GM23338 (cell line): ENCODE measurements around the gene GALNT3. TPM values are rescaled to one million over a fixed set of nuclear protein-coding genes. Genes with fewer than 3 reads are reported as not detected.

Experiments
- ATAC-seq: fragments of 200-7000 bp; cut with Tn5 transposase; 3 replicates; pipeline ENCODE4 v1.9.1; 2020
- DNase-seq: peaks from one replicate; pipeline ENCODE4 v3.0.0-alpha.2; 2015; ENCODE audit warnings: low spot score
- H2AFZ ChIP-seq: fragments of 200-600 bp; sonication (generic); 2 replicates; pipeline ENCODE4 v1.8.0; 2016; ENCODE audit warnings: antibody characterized with exemption, mild to moderate bottlenecking, moderate library complexity
- H3F3A ChIP-seq: fragments of 200-600 bp; sonication (generic); replicated peaks from 2 replicates; pipeline ENCODE4 v1.8.0; 2017; ENCODE audit warnings: antibody characterized with exemption, mixed run types, low read depth
- H3K27ac ChIP-seq: fragments of 200-600 bp; sonication (generic); 2 replicates; pipeline ENCODE4 v1.6.1; 2016; ENCODE audit warnings: low read depth
- H3K27me3 ChIP-seq: fragments of 200-600 bp; sonication (generic); 2 replicates; pipeline ENCODE4 v1.8.0; 2016; ENCODE audit warnings: mild to moderate bottlenecking, mixed run types, moderate library complexity; ENCODE audit not compliant: insufficient read depth
- H3K36me3 ChIP-seq: fragments of 200-600 bp; sonication (generic); 2 replicates; pipeline ENCODE4 v1.8.0; 2016; ENCODE audit warnings: mild to moderate bottlenecking; ENCODE audit not compliant: insufficient read depth
- H3K4me1 ChIP-seq: fragments of 200-600 bp; sonication (generic); 2 replicates; pipeline ENCODE4 v1.8.0; 2016; ENCODE audit warnings: mild to moderate bottlenecking, moderate library complexity; ENCODE audit not compliant: insufficient read depth
- H3K4me2 ChIP-seq: fragments of 200-600 bp; sonication (generic); 2 replicates; pipeline ENCODE4 v1.7.1; 2017; ENCODE audit warnings: mixed run types
- H3K4me3 ChIP-seq: fragments of 200-600 bp; sonication (generic); 2 replicates; pipeline ENCODE4 v1.6.1; 2016; ENCODE audit warnings: mixed run types
- H3K79me2 ChIP-seq: fragments of 200-600 bp; sonication (generic); replicated peaks from 2 replicates; pipeline ENCODE4 v1.8.0; 2017; ENCODE audit warnings: mild to moderate bottlenecking; ENCODE audit not compliant: insufficient read depth
- H3K9me2 ChIP-seq: fragments of 200-600 bp; sonication (generic); 2 replicates; pipeline ENCODE4 v1.8.0; 2017; ENCODE audit not compliant: insufficient read depth
- H4K20me1 ChIP-seq: fragments of 200-600 bp; sonication (generic); replicated peaks from 2 replicates; pipeline ENCODE4 v1.8.0; 2017; ENCODE audit warnings: mild to moderate bottlenecking; ENCODE audit not compliant: insufficient read depth
- H3K27ac Mint-ChIP-seq: 2 replicates; pipeline ENCODE4 v1.8.0; 2020; ENCODE audit warnings: inconsistent platforms, mild to moderate bottlenecking, moderate library complexity, mixed read lengths
- H3K27me3 Mint-ChIP-seq: 3 replicates; pipeline ENCODE4 v1.8.0; 2022; ENCODE audit warnings: low read depth, mild to moderate bottlenecking, moderate library complexity, mixed read lengths, inconsistent platforms; ENCODE audit not compliant: insufficient read depth, poor library complexity
- H3K36me3 Mint-ChIP-seq: 3 replicates; pipeline ENCODE4 v1.8.0; 2021; ENCODE audit warnings: low read depth, mild to moderate bottlenecking, inconsistent platforms, moderate library complexity, mixed read lengths
- H3K4me1 Mint-ChIP-seq: 3 replicates; pipeline ENCODE4 v1.8.0; 2020; ENCODE audit warnings: mild to moderate bottlenecking, inconsistent platforms, mixed read lengths
- H3K4me3 Mint-ChIP-seq: 3 replicates; pipeline ENCODE4 v1.8.0; 2021; ENCODE audit warnings: moderate library complexity, mild to moderate bottlenecking, inconsistent platforms, mixed read lengths
- H3K9me3 Mint-ChIP-seq: 3 replicates; pipeline ENCODE4 v1.8.0; 2020; ENCODE audit warnings: moderate library complexity, mild to moderate bottlenecking, inconsistent platforms, mixed read lengths
- CREB1 ChIP-seq: fragments of 250-450 bp; sonication (Bioruptor Pico); IDR thresholded peaks from 2 replicates; pipeline ENCODE4 v1.5.0; 2020; ENCODE audit warnings: low read depth, mild to moderate bottlenecking, moderate library complexity
- EZH2 ChIP-seq: fragments of 200-600 bp; sonication (generic); IDR thresholded peaks from one replicate; pipeline ENCODE4 v1.8.0; 2017; ENCODE audit warnings: antibody characterized with exemption, mild to moderate bottlenecking, low read depth; ENCODE audit not compliant: unreplicated experiment
- EZH2phosphoT487 ChIP-seq: fragments of 200-600 bp; sonication (generic); IDR thresholded peaks from one replicate; pipeline ENCODE4 v1.8.1; 2018; ENCODE audit warnings: antibody characterized with exemption; ENCODE audit not compliant: unreplicated experiment
- JUNB ChIP-seq: IDR thresholded peaks from one replicate; pipeline ENCODE4 v1.6.1; 2016; ENCODE audit warnings: antibody characterized with exemption; ENCODE audit not compliant: unreplicated experiment
- NANOG ChIP-seq: IDR thresholded peaks from 2 replicates; pipeline ENCODE4 v1.6.1; 2016; ENCODE audit warnings: antibody characterized with exemption, borderline replicate concordance
- POLR2AphosphoS5 ChIP-seq: IDR thresholded peaks from 2 replicates; pipeline ENCODE4 v1.6.1; 2016; ENCODE audit warnings: antibody characterized with exemption, low read depth
- STAT1 ChIP-seq: IDR thresholded peaks from one replicate; pipeline ENCODE4 v1.6.1; 2016; ENCODE audit warnings: antibody characterized with exemption; ENCODE audit not compliant: unreplicated experiment
- ZNF114 ChIP-seq: fragments of 250-450 bp; sonication (Bioruptor Pico); IDR thresholded peaks from 2 replicates; pipeline ENCODE4 v1.5.0; 2020; ENCODE audit warnings: mild to moderate bottlenecking, moderate library complexity
- ZNF331 ChIP-seq: fragments of 250-450 bp; sonication (Bioruptor Pico); IDR thresholded peaks from 2 replicates; pipeline ENCODE4 v1.5.0; 2020; ENCODE audit warnings: low read depth, mild to moderate bottlenecking, moderate library complexity
- polyA plus RNA-seq: library from polyadenylated mRNA; unstranded; fragments of >200 nt; fragmentation: Nextera tagmentation; extraction: Ambion mirVana; gene quantifications from 2 replicates; pipeline ENCODE4 v1.2.1, GENCODE V29; 2016
- total RNA-seq: library from RNA; depleted of rRNA; stranded (reverse); fragments of >200 nt; shearing (Covaris generic); gene quantifications from 2 replicates; pipeline ENCODE4 v1.2.3, GENCODE V29; 2014
- TF ChIP-seq, protein P1 (sequence below): fragments of 250-450 bp; sonication (Bioruptor Pico); IDR thresholded peaks from 2 replicates; pipeline ENCODE4 v1.5.0; 2020; ENCODE audit warnings: mild to moderate bottlenecking, moderate library complexity
- TF ChIP-seq, protein P2 (sequence below), 2 experiments: fragments of 200-600 bp in 1 of 2; sonication (generic) in 1 of 2; conservative IDR thresholded peaks; 2 replicates each; pipeline versions ENCODE4 v1.5.1 to v1.6.1; 2016 to 2017; ENCODE audit warnings: antibody characterized with exemption in 2 of 2, low read depth in 2 of 2, mild to moderate bottlenecking in 2 of 2, moderate library complexity in 1 of 2
- TF ChIP-seq, protein P3 (sequence below): IDR thresholded peaks from one replicate; pipeline ENCODE4 v1.6.1; 2018; ENCODE audit warnings: antibody characterized with exemption; ENCODE audit not compliant: unreplicated experiment
- TF ChIP-seq, protein P4 (sequence below): IDR thresholded peaks from 2 replicates; pipeline ENCODE4 v1.6.1; 2016; ENCODE audit warnings: antibody characterized with exemption

The GALNT3 gene
- total and polyA plus RNA-seq, 2 experiments from 2014 or later: 16.8 to 17.1 TPM

- no peaks in the 10 kb centered on the region; the same call in 2 of the 3 replicates for H3K4me1 Mint-ChIP-seq
- DNase-seq (no peak), ATAC-seq (no peak)
- H3F3A ChIP-seq: no peaks in the 10 kb centered on the region
- peaks cover 3% of the 10 kb centered on the region for H3K4me1 ChIP-seq
- H3K4me2 ChIP-seq: no peak overlapping the region
- no peaks in the 10 kb centered on the region for H4K20me1 ChIP-seq
- no peak overlapping the region for H3K4me3 ChIP-seq
- no peaks in the 10 kb centered on the region for H3K79me2 ChIP-seq
- no peaks in the 10 kb centered on the region for H3K27me3 ChIP-seq
- TF ChIP-seq, protein P1, sequence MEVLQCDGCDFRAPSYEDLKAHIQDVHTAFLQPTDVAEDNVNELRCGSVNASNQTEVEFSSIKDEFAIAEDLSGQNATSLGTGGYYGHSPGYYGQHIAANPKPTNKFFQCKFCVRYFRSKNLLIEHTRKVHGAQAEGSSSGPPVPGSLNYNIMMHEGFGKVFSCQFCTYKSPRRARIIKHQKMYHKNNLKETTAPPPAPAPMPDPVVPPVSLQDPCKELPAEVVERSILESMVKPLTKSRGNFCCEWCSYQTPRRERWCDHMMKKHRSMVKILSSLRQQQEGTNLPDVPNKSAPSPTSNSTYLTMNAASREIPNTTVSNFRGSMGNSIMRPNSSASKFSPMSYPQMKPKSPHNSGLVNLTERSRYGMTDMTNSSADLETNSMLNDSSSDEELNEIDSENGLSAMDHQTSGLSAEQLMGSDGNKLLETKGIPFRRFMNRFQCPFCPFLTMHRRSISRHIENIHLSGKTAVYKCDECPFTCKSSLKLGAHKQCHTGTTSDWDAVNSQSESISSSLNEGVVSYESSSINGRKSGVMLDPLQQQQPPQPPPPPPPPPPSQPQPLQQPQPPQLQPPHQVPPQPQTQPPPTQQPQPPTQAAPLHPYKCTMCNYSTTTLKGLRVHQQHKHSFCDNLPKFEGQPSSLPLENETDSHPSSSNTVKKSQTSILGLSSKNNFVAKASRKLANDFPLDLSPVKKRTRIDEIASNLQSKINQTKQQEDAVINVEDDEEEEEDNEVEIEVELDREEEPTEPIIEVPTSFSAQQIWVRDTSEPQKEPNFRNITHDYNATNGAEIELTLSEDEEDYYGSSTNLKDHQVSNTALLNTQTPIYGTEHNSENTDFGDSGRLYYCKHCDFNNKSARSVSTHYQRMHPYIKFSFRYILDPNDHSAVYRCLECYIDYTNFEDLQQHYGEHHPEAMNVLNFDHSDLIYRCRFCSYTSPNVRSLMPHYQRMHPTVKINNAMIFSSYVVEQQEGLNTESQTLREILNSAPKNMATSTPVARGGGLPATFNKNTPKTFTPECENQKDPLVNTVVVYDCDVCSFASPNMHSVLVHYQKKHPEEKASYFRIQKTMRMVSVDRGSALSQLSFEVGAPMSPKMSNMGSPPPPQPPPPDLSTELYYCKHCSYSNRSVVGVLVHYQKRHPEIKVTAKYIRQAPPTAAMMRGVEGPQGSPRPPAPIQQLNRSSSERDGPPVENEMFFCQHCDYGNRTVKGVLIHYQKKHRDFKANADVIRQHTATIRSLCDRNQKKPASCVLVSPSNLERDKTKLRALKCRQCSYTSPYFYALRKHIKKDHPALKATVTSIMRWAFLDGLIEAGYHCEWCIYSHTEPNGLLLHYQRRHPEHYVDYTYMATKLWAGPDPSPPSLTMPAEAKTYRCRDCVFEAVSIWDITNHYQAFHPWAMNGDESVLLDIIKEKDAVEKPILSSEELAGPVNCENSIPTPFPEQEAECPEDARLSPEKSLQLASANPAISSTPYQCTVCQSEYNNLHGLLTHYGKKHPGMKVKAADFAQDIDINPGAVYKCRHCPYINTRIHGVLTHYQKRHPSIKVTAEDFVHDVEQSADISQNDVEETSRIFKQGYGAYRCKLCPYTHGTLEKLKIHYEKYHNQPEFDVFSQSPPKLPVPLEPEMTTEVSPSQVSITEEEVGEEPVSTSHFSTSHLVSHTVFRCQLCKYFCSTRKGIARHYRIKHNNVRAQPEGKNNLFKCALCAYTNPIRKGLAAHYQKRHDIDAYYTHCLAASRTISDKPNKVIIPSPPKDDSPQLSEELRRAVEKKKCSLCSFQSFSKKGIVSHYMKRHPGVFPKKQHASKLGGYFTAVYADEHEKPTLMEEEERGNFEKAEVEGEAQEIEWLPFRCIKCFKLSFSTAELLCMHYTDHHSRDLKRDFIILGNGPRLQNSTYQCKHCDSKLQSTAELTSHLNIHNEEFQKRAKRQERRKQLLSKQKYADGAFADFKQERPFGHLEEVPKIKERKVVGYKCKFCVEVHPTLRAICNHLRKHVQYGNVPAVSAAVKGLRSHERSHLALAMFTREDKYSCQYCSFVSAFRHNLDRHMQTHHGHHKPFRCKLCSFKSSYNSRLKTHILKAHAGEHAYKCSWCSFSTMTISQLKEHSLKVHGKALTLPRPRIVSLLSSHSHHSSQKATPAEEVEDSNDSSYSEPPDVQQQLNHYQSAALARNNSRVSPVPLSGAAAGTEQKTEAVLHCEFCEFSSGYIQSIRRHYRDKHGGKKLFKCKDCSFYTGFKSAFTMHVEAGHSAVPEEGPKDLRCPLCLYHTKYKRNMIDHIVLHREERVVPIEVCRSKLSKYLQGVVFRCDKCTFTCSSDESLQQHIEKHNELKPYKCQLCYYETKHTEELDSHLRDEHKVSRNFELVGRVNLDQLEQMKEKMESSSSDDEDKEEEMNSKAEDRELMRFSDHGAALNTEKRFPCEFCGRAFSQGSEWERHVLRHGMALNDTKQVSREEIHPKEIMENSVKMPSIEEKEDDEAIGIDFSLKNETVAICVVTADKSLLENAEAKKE (CRISPR knock-in tag): no peak
- TF ChIP-seq POLR2AphosphoS5: no peak
- TF ChIP-seq, protein P2, sequence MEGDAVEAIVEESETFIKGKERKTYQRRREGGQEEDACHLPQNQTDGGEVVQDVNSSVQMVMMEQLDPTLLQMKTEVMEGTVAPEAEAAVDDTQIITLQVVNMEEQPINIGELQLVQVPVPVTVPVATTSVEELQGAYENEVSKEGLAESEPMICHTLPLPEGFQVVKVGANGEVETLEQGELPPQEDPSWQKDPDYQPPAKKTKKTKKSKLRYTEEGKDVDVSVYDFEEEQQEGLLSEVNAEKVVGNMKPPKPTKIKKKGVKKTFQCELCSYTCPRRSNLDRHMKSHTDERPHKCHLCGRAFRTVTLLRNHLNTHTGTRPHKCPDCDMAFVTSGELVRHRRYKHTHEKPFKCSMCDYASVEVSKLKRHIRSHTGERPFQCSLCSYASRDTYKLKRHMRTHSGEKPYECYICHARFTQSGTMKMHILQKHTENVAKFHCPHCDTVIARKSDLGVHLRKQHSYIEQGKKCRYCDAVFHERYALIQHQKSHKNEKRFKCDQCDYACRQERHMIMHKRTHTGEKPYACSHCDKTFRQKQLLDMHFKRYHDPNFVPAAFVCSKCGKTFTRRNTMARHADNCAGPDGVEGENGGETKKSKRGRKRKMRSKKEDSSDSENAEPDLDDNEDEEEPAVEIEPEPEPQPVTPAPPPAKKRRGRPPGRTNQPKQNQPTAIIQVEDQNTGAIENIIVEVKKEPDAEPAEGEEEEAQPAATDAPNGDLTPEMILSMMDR (conservative IDR thresholded peaks at IDR 0.05; ENCODE audit: low read depth in 2 of 2): no peak
- TF ChIP-seq CREB1: no peak
- TF ChIP-seq ZNF114 (CRISPR knock-in tag): no peak
- TF ChIP-seq EZH2phosphoT487: no peak
- TF ChIP-seq NANOG: no peak
- TF ChIP-seq, protein P3, sequence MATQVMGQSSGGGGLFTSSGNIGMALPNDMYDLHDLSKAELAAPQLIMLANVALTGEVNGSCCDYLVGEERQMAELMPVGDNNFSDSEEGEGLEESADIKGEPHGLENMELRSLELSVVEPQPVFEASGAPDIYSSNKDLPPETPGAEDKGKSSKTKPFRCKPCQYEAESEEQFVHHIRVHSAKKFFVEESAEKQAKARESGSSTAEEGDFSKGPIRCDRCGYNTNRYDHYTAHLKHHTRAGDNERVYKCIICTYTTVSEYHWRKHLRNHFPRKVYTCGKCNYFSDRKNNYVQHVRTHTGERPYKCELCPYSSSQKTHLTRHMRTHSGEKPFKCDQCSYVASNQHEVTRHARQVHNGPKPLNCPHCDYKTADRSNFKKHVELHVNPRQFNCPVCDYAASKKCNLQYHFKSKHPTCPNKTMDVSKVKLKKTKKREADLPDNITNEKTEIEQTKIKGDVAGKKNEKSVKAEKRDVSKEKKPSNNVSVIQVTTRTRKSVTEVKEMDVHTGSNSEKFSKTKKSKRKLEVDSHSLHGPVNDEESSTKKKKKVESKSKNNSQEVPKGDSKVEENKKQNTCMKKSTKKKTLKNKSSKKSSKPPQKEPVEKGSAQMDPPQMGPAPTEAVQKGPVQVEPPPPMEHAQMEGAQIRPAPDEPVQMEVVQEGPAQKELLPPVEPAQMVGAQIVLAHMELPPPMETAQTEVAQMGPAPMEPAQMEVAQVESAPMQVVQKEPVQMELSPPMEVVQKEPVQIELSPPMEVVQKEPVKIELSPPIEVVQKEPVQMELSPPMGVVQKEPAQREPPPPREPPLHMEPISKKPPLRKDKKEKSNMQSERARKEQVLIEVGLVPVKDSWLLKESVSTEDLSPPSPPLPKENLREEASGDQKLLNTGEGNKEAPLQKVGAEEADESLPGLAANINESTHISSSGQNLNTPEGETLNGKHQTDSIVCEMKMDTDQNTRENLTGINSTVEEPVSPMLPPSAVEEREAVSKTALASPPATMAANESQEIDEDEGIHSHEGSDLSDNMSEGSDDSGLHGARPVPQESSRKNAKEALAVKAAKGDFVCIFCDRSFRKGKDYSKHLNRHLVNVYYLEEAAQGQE: no peak
- no peak for TF ChIP-seq JUNB
- no peak for TF ChIP-seq EZH2
- no peak for TF ChIP-seq STAT1
- TF ChIP-seq, protein P4, sequence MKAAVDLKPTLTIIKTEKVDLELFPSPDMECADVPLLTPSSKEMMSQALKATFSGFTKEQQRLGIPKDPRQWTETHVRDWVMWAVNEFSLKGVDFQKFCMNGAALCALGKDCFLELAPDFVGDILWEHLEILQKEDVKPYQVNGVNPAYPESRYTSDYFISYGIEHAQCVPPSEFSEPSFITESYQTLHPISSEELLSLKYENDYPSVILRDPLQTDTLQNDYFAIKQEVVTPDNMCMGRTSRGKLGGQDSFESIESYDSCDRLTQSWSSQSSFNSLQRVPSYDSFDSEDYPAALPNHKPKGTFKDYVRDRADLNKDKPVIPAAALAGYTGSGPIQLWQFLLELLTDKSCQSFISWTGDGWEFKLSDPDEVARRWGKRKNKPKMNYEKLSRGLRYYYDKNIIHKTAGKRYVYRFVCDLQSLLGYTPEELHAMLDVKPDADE: no peak
- TF ChIP-seq ZNF331 (CRISPR knock-in tag): no peak
- H2AFZ ChIP-seq: no peak overlapping the region
- H3K27me3 Mint-ChIP-seq: peaks cover 3% of the 10 kb centered on the region
- H3K36me3 Mint-ChIP-seq: peaks cover 8% of the 10 kb centered on the region; the same call in 1 of the 3 replicates
- no peak overlapping the region for H3K27ac Mint-ChIP-seq
- no peak overlapping the region for H3K27ac ChIP-seq
- no peaks in the 10 kb centered on the region for H3K36me3 ChIP-seq
- no peaks in the 10 kb centered on the region for H3K9me2 ChIP-seq
- no peak overlapping the region for H3K4me3 Mint-ChIP-seq
- peaks cover 2% of the 10 kb centered on the region; the same call in 2 of the 3 replicates for H3K9me3 Mint-ChIP-seq
Measured at GRCh38 chr2:165803123-165803760, 9.2 kb upstream of the GALNT3 start.
